Measurements from ENCODE around the gene OVCA2. TPM values are rescaled to one million over a fixed set of nuclear protein-coding genes. Genes with fewer than 3 reads are reported as not detected.
A peak's percentile ranks its signal among the peaks of the same experiment; 100 is the strongest.

OVCA2 gene
- total and polyA plus RNA-seq, 2 experiments from 2014 or later = 66.1 to 92.0 TPM

DNA sequence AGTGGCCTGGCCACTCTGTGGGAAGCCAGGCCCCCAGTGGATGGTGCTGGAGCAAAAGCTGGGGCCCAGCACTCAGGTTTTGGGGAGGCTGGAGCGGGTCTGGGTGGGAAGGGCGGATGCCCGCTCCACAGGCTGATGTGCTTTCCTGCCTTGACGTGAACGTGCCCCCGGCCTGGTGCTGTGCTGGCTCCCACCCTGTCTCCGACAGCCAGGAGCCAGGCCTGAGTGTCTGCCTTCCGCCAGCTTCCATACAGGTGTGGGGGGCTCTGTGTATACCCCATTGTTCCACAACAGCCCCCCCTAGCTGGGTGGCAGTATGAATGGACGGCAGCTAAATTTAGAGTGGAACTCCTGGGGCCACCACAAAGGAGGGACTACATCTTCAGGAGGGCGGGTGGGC, 33.1 kb downstream of the OVCA2 start:
- H3K9me3 ChIP-seq (ENCODE audit: low read depth) = no peaks in the 10 kb centered on the region
- H3K4me1 ChIP-seq (ENCODE audit: insufficient read depth) = peaks cover 10% of the 10 kb centered on the region
- no peak overlapping the region for H2AFZ ChIP-seq
- WGBS, 2 experiments (ENCODE audit: low coverage in 1 of 2, low lambda C conversion rate in 2 of 2, missing lambda C conversion rate in 2 of 2) = 85 to 86% methylated on average over 9 to 10 of the region's 10 CpGs
- 0 out of 2 replicates have a peak, but pooled peaks cover 4% of the 10 kb centered on the region for H3K79me2 ChIP-seq (ENCODE audit: insufficient read depth)
- no peak for DNase-seq
- in situ Hi-C loops (cut with MboI) = no loop called here
- no peak overlapping the region for H3K27ac ChIP-seq
- TF ChIP-seq EZH2phosphoT487 (IDR thresholded peaks at IDR 0.05; ENCODE audit: insufficient read depth, low read depth) (no peak), EZH2 (IDR thresholded peaks at IDR 0.05; ENCODE audit: insufficient read depth, poor library complexity, severe bottlenecking) (no peak)
- no peak overlapping the region for H3K9ac ChIP-seq
- H3K36me3 ChIP-seq (ENCODE audit: low read depth) = peaks cover 6% of the 10 kb centered on the region; the same call in 1 of the 2 replicates
- no peaks in the 10 kb centered on the region for H4K20me1 ChIP-seq (ENCODE audit: insufficient read depth)
- no peak overlapping the region for H3K4me3 ChIP-seq
- H3F3A ChIP-seq (ENCODE audit: insufficient read depth) = no peaks in the 10 kb centered on the region; the same call in 1 of the 2 replicates
- H3K27me3 ChIP-seq (replicated peaks; ENCODE audit: insufficient read depth) = no peaks in the 10 kb centered on the region
- H3K4me2 ChIP-seq (ENCODE audit: unreplicated experiment) = no peak overlapping the region
- H3K9me2 ChIP-seq (ENCODE audit: insufficient read depth) = no peaks in the 10 kb centered on the region

DNA sequence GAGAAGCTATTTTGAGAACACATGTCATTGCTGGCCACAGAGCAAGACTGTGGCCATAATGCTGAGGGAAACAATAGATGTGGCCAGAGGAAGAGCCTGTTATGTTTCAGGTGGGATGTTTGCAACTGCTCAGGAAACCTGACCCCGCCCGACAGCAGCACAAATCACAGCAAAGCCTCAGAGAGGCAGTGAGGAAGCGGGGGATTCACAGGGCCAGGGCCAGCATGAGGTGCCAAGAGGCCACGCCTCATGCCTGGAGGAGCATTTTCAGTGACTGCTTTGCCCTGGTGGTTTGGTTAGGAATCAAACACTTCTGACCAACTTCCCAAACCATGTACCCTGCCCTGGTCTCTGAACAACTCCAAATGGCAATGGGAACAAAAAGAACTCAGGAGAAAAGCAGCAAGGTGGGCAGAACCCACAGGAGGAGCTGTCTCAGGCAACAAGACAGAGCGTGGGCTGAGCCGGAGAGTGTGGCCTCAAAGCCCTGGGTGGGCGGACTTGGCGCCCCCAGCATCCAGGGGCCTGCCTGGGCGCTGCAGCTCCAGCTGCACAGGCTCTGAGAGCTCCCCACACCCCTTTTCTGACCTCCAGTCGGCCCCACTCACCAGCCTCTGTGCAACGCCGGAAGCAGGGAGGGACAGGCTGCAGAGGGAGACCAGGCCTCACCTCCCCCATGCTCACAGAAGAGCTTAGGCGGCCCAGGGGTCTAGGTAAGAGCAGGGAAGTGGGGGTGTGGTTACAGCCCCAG, 33.7 kb downstream of the OVCA2 start:
- Histone ChIP-seq H3K27ac (peak overlapping the region; percentile 45), H2AFZ (no peak overlapping the region), H3K4me3 (no peak overlapping the region), H3K4me2 (ENCODE audit: unreplicated experiment) (peak overlapping the region; percentile 3), H3K36me3 (ENCODE audit: low read depth) (peaks cover 6% of the 10 kb centered on the region; the same call in 1 of the 2 replicates), H3K9me2 (ENCODE audit: insufficient read depth) (no peaks in the 10 kb centered on the region), H3F3A (ENCODE audit: insufficient read depth) (no peaks in the 10 kb centered on the region), H4K20me1 (ENCODE audit: insufficient read depth) (no peaks in the 10 kb centered on the region), H3K9ac (peak overlapping the region; percentile 37), H3K79me2 (ENCODE audit: insufficient read depth) (0 out of 2 replicates have a peak, but pooled peaks cover 4% of the 10 kb centered on the region), H3K27me3 (replicated peaks; ENCODE audit: insufficient read depth) (no peaks in the 10 kb centered on the region), H3K9me3 (ENCODE audit: low read depth) (no peaks in the 10 kb centered on the region), H3K4me1 (ENCODE audit: insufficient read depth) (peaks cover 10% of the 10 kb centered on the region)
- TF ChIP-seq EZH2 (IDR thresholded peaks at IDR 0.05; ENCODE audit: insufficient read depth, poor library complexity, severe bottlenecking) = no peak
- TF ChIP-seq EZH2phosphoT487 (IDR thresholded peaks at IDR 0.05; ENCODE audit: insufficient read depth, low read depth) = no peak
- in situ Hi-C loops (cut with MboI) = no loop called here
- DNase-seq = peak; percentile 63
- 55 to 56% methylated on average over 13 of the region's 13 CpGs for WGBS, 2 experiments (ENCODE audit: low coverage in 1 of 2, low lambda C conversion rate in 2 of 2, missing lambda C conversion rate in 2 of 2)

DNA sequence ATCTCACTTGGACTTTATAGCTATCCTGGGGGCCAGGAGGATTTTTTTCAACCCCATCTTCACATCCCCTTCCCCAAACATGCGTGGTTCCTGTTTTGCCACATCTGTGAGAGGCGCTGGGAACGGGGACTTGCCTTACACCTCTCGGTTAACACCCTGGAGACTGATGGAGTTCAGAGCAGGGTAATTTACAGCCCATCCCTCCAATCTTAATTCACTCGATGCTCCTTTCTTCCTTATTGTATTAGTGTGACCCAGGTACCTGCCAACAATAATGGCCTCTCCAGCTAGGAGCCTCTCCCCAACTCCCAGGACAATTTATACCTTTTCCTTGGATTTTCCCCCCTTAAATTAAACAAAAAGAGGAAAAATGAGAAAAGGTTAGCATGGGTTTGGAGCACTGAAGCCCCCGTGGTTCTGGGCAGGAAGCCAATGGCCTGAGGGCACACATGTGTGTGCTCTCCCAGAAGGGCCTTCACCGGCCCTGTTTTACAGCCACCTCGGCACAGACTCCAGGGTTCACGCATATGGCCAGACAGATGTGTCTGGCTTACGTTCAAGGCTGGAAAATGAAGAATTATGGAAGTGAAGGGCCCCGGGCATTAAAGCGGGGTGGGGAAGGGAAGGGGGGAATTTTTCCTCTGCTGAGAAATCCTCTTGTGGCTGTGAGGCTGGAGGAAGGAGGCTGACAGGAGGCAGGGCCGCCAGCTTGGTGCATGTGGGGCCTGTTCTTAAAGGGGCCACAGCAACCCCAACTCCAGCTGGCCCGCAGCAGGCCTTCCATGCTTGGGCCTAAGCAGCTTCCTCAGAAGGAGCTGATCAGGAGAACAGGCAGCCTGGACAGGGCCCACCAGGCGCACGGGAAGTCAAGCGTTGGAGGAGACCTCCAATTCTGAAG, 34.5 kb downstream of the OVCA2 start:
- Histone ChIP-seq H2AFZ (no peak overlapping the region), H3K36me3 (ENCODE audit: low read depth) (peaks cover 6% of the 10 kb centered on the region; the same call in 1 of the 2 replicates), H3F3A (ENCODE audit: insufficient read depth) (peaks cover 8% of the 10 kb centered on the region), H3K27me3 (replicated peaks; ENCODE audit: insufficient read depth) (no peaks in the 10 kb centered on the region), H3K79me2 (ENCODE audit: insufficient read depth) (0 out of 2 replicates have a peak, but pooled peaks cover 4% of the 10 kb centered on the region), H3K4me2 (ENCODE audit: unreplicated experiment) (no peak overlapping the region), H3K4me1 (ENCODE audit: insufficient read depth) (peaks cover 16% of the 10 kb centered on the region), H3K27ac (peak overlapping the region; percentile 45; the same call in 1 of the 2 replicates), H4K20me1 (ENCODE audit: insufficient read depth) (no peaks in the 10 kb centered on the region), H3K9me2 (ENCODE audit: insufficient read depth) (no peaks in the 10 kb centered on the region), H3K9ac (peak overlapping the region; percentile 37), H3K4me3 (no peak overlapping the region), H3K9me3 (ENCODE audit: low read depth) (no peaks in the 10 kb centered on the region)
- 74 to 77% methylated on average over 17 of the region's 17 CpGs for WGBS, 2 experiments (ENCODE audit: low coverage in 1 of 2, low lambda C conversion rate in 2 of 2, missing lambda C conversion rate in 2 of 2)
- no peak for DNase-seq
- TF ChIP-seq EZH2 (IDR thresholded peaks at IDR 0.05; ENCODE audit: insufficient read depth, poor library complexity, severe bottlenecking) (no peak), EZH2phosphoT487 (IDR thresholded peaks at IDR 0.05; ENCODE audit: insufficient read depth, low read depth) (no peak)
- in situ Hi-C loops (cut with MboI) = no loop called here

DNA sequence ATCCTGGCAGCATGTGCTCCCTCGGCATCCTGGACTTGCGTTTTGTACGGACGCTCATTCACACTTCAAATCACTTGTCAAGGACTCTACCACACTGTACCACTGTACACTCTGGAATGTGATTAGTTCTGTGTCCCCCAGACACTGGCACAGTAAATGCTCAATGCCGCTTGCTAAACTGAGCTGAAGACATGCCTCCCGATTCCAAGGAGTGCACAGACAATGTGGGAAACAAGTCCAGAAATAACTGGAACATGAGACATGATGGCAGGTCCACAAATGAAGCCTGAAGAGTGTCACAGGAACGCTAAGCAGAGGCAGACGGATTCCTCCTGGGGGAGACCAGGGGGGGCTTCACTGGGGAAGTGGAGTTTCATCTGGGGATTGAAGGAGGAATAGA, 35.2 kb downstream of the OVCA2 start:
- no peak overlapping the region for H3K4me2 ChIP-seq (ENCODE audit: unreplicated experiment)
- H3K4me1 ChIP-seq (ENCODE audit: insufficient read depth) = peaks cover 23% of the 10 kb centered on the region
- DNase-seq = no peak

More for the DNA sequence above, 35.2 kb downstream of the OVCA2 start:
- Histone ChIP-seq H3K9ac (no peak overlapping the region), H4K20me1 (ENCODE audit: insufficient read depth) (no peaks in the 10 kb centered on the region), H3F3A (ENCODE audit: insufficient read depth) (peaks cover 12% of the 10 kb centered on the region), H3K79me2 (ENCODE audit: insufficient read depth) (0 out of 2 replicates have a peak, but pooled peaks cover 4% of the 10 kb centered on the region), H2AFZ (no peak overlapping the region), H3K27ac (no peak overlapping the region), H3K9me2 (ENCODE audit: insufficient read depth) (no peaks in the 10 kb centered on the region), H3K9me3 (ENCODE audit: low read depth) (no peaks in the 10 kb centered on the region), H3K4me3 (no peak overlapping the region), H3K36me3 (ENCODE audit: low read depth) (peaks cover 6% of the 10 kb centered on the region; the same call in 1 of the 2 replicates), H3K27me3 (replicated peaks; ENCODE audit: insufficient read depth) (no peaks in the 10 kb centered on the region)
- in situ Hi-C loops (cut with MboI) = no loop called here
- WGBS, 2 experiments (ENCODE audit: low coverage in 1 of 2, low lambda C conversion rate in 2 of 2, missing lambda C conversion rate in 2 of 2) = 86 to 88% methylated on average over 8 of the region's 8 CpGs
- no peak for TF ChIP-seq EZH2phosphoT487 (IDR thresholded peaks at IDR 0.05; ENCODE audit: insufficient read depth, low read depth)
- no peak for TF ChIP-seq EZH2 (IDR thresholded peaks at IDR 0.05; ENCODE audit: insufficient read depth, poor library complexity, severe bottlenecking)

Data from GM23248 (cell line).